AG09309 (cell line): ENCODE results near the gene PRR16.

ENCODE experiments used
- DNase-seq: peaks from one replicate; pipeline ENCODE4 v3.0.0-alpha.2; 2010; ENCODE audit warnings: low read depth
- H3K4me3 ChIP-seq: 2 replicates; pipeline ENCODE4 v1.5.1; 2011; ENCODE audit warnings: mild to moderate bottlenecking, low read depth, low read length, moderate library complexity; ENCODE audit not compliant: control insufficient read depth
- CTCF ChIP-seq: IDR thresholded peaks from 2 replicates; pipeline ENCODE4 v1.5.1; 2011; ENCODE audit warnings: mild to moderate bottlenecking, low read depth, low read length, inconsistent platforms; ENCODE audit not compliant: insufficient read depth, control insufficient read depth; ENCODE audit errors: missing control alignments

Gene PRR16

GRCh38 chr5:120678279-120678678 is 214.2 kb downstream of the PRR16 start:
- H3K4me3 ChIP-seq = no peak overlapping the region
- DNase-seq = no peak
- TF ChIP-seq CTCF = no peak

- H3K4me3 ChIP-seq = no peak overlapping the region
- no peak for TF ChIP-seq CTCF
- DNase-seq = peak; percentile 33
These were observed 218.8 kb downstream of the PRR16 start for GRCh38 chr5:120682851-120683250.

GRCh38 chr5:120683580-120683979 is 219.5 kb downstream of the PRR16 start:
- H3K4me3 ChIP-seq = no peak overlapping the region
- no peak for TF ChIP-seq CTCF
- DNase-seq = no peak

GRCh38 chr5:120684213-120684612 is 220.1 kb downstream of the PRR16 start:
- DNase-seq = no peak
- no peak for TF ChIP-seq CTCF
- H3K4me3 ChIP-seq = no peak overlapping the region

GRCh38 chr5:120684749-120685415 is 220.8 kb downstream of the PRR16 start:
- H3K4me3 ChIP-seq = no peak overlapping the region
- DNase-seq = no peak
- peak; percentile 37 for TF ChIP-seq CTCF

- no peak overlapping the region for H3K4me3 ChIP-seq
- no peak for TF ChIP-seq CTCF
- no peak for DNase-seq
These were observed 226.7 kb downstream of the PRR16 start for GRCh38 chr5:120690621-120691407.

- no peak for DNase-seq
- no peak for TF ChIP-seq CTCF
- no peak overlapping the region for H3K4me3 ChIP-seq
These were observed 228.2 kb downstream of the PRR16 start for GRCh38 chr5:120692325-120692724.
